ENCODE data around the gene B3GNT2.
"Not testable (repeated sequence)": the region's sequence is repeated elsewhere in the genome, so short reads cannot be mapped to it uniquely, and the experiment has no call there.

B3GNT2 gene

GRCh38 chr2:62243983-62244382 lies 48.1 kb downstream of the B3GNT2 start:
- no peak for DNase-seq

GRCh38 chr2:62248226-62248625 lies 52.3 kb downstream of the B3GNT2 start:
- DNase-seq = no peak

GRCh38 chr2:62250239-62250638 lies 54.3 kb downstream of the B3GNT2 start:
- no peak for DNase-seq

GRCh38 chr2:62254424-62255266 lies 58.7 kb downstream of the B3GNT2 start:
- no peak for DNase-seq

GRCh38 chr2:62257466-62257865 lies 61.6 kb downstream of the B3GNT2 start:
- no peak for DNase-seq

- no peak for DNase-seq
Observed at GRCh38 chr2:62263076-62263715, 67.3 kb downstream of the B3GNT2 start.

GRCh38 chr2:62264186-62264585 lies 68.3 kb downstream of the B3GNT2 start:
- no peak for DNase-seq

- no peak for DNase-seq
Observed at GRCh38 chr2:62265106-62265505, 69.2 kb downstream of the B3GNT2 start.

GRCh38 chr2:62266433-62267038 lies 70.6 kb downstream of the B3GNT2 start:
- no peak for DNase-seq

GRCh38 chr2:62267696-62268095 lies 71.8 kb downstream of the B3GNT2 start:
- no peak for DNase-seq

GRCh38 chr2:62268681-62269188 lies 72.8 kb downstream of the B3GNT2 start:
- DNase-seq = not testable (repeated sequence)

- DNase-seq = no peak
Observed at GRCh38 chr2:62270728-62271127, 74.8 kb downstream of the B3GNT2 start.
